SK-N-MC (cell line): ENCODE measurements around the gene U2AF1.
"Not testable (repeated sequence)": the region's sequence is repeated elsewhere in the genome, so short reads cannot be mapped to it uniquely, and the experiment has no call there.

Source experiments
- DNase-seq: peaks from one replicate; pipeline ENCODE4 v3.0.0-alpha.2; 2011; ENCODE audit warnings: low read depth, low spot score
- H3K27ac ChIP-seq: fragments of 200-600 bp; sonication (generic); 2 replicates; pipeline ENCODE4 v1.5.1; 2016; ENCODE audit warnings: mixed run types
- H3K36me3 ChIP-seq: fragments of 200-600 bp; sonication (generic); 2 replicates; pipeline ENCODE4 v1.6.1; 2017; ENCODE audit warnings: antibody characterized with exemption, low read length, mixed read lengths; ENCODE audit not compliant: insufficient read depth
- H3K4me3 ChIP-seq: fragments of 200-600 bp; sonication (generic); 2 replicates; pipeline ENCODE4 v1.5.1; 2016
- H3K9ac ChIP-seq: fragments of 200-600 bp; sonication (generic); 2 replicates; pipeline ENCODE4 v1.8.0; 2017; ENCODE audit warnings: mixed run types, mixed read lengths; ENCODE audit not compliant: insufficient read length
- H3K9me3 ChIP-seq: fragments of 200-600 bp; sonication (generic); 2 replicates; pipeline ENCODE4 v1.6.1; 2017; ENCODE audit warnings: low read depth, mild to moderate bottlenecking, antibody characterized with exemption, low read length, moderate library complexity, mixed read lengths

The U2AF1 gene

GRCh38 chr21:43102281-43102680 is 5.1 kb downstream of the U2AF1 start:
- not testable (repeated sequence) for H3K36me3 ChIP-seq, H3K9ac ChIP-seq, H3K4me3 ChIP-seq, H3K9me3 ChIP-seq, H3K27ac ChIP-seq, DNase-seq

DNA sequence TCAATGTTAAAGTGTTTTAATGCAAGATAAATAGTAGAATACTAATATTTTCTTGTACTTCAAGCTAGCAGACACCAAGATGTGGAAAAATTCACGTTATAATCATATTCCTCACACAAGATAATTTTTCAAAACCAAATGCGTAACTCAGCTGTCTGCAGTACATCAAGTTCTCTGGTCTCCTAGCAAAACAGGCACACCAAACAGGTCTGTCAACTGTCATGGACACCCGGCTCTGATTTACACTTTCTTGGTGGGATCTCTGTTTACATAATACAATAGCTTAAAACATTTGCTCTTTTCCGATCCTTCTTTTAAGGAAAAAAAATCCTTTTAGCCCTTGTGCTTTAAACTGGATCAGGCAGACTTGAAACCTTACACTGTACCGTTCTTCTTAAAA is 5.7 kb downstream of the U2AF1 start:
- H3K9ac ChIP-seq, H3K4me3 ChIP-seq, H3K27ac ChIP-seq, H3K9me3 ChIP-seq, DNase-seq, H3K36me3 ChIP-seq: not testable (repeated sequence)

- not testable (repeated sequence) for H3K9ac ChIP-seq, H3K4me3 ChIP-seq, H3K36me3 ChIP-seq, DNase-seq, H3K9me3 ChIP-seq, H3K27ac ChIP-seq
Observed at GRCh38 chr21:43101000-43101399, 6.4 kb downstream of the U2AF1 start.

- not testable (repeated sequence) for H3K9me3 ChIP-seq, H3K9ac ChIP-seq, H3K36me3 ChIP-seq, H3K27ac ChIP-seq, DNase-seq, H3K4me3 ChIP-seq
Observed at GRCh38 chr21:43091979-43092614, 15.3 kb downstream of the U2AF1 start.

- H3K27ac ChIP-seq, H3K9me3 ChIP-seq, H3K4me3 ChIP-seq, DNase-seq, H3K9ac ChIP-seq, H3K36me3 ChIP-seq: not testable (repeated sequence)
Observed at GRCh38 chr21:43090947-43091346, 16.4 kb downstream of the U2AF1 start.

DNA sequence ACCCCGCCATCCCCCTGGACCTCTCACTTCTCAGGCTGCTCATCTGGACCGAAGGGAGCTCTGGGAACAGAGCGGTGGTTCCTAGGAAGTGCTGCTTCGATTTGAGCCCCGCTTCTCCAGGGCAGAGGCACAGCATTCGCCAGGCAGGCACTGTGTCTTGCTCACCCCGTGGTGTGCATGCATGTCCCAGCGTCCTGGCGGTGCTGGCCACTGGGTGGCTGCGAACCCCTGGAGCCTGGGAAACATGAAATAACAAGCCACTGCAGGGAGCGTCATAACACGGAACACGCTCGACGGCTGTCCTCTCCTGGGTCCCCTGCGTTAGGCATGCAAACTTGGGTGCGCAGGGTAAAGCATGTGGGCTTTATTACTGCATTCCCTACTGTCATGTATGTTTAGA is 17.9 kb downstream of the U2AF1 start:
- not testable (repeated sequence) for H3K9ac ChIP-seq, H3K4me3 ChIP-seq, H3K36me3 ChIP-seq, H3K27ac ChIP-seq, DNase-seq, H3K9me3 ChIP-seq

- H3K9me3 ChIP-seq, DNase-seq, H3K4me3 ChIP-seq, H3K36me3 ChIP-seq, H3K9ac ChIP-seq, H3K27ac ChIP-seq: not testable (repeated sequence)
Observed at GRCh38 chr21:43082587-43083300, 24.6 kb downstream of the U2AF1 start.

GRCh38 chr21:43076643-43077042 is 30.7 kb downstream of the U2AF1 start:
- H3K9me3 ChIP-seq: not testable (repeated sequence)

DNA sequence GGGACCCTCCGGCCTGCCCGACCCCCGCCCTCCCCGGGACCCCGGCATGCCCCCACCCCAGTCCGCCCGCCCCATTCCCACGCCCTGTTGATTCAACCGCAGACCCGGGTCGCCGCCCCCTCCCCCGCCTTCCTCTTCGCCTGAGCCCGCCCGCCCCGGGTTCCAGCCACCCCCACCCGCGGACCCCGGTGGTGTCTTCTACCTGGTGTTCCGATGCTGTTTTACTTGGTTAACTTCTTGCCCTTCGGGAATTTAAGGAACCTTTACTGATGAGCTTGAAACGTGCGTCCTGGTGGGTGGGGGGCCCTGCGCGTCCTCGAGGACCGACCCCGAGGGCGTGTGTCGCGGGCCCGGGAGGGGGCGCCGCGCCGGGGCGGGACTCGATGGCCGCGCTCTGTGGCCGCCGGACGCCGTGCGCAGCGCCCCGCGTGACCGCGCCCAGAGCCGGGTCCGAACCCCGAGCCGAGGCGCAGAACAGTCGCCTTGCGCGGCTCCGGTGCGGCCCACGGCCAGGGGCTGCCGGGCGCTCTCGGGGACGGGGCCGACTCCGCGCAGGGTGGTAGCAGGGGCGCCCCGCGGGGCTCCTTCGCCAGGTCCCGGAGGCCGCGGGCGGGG is 31.2 kb downstream of the U2AF1 start:
- H3K36me3 ChIP-seq, H3K27ac ChIP-seq, H3K9ac ChIP-seq, DNase-seq, H3K4me3 ChIP-seq, H3K9me3 ChIP-seq: not testable (repeated sequence)

More at GRCh38 chr21:43076643-43077042, 30.7 kb downstream of the U2AF1 start:
- H3K36me3 ChIP-seq, H3K4me3 ChIP-seq, DNase-seq, H3K27ac ChIP-seq, H3K9ac ChIP-seq: not testable (repeated sequence)

GRCh38 chr21:43075170-43076022 is 32.0 kb downstream of the U2AF1 start, which contains the start of gene CBS:
TSS of gene CBS (minus strand) at chr21:43075835. CDS start at chr21:43072193, 3,642 bp downstream.
- not testable (repeated sequence) for H3K9ac ChIP-seq, H3K36me3 ChIP-seq, DNase-seq, H3K4me3 ChIP-seq, H3K9me3 ChIP-seq, H3K27ac ChIP-seq

- not testable (repeated sequence) for H3K9ac ChIP-seq, H3K9me3 ChIP-seq, H3K27ac ChIP-seq, H3K4me3 ChIP-seq, DNase-seq, H3K36me3 ChIP-seq
Observed at GRCh38 chr21:43074401-43075169, 32.8 kb downstream of the U2AF1 start.

GRCh38 chr21:43072742-43073141 is 34.6 kb downstream of the U2AF1 start:
- DNase-seq, H3K9me3 ChIP-seq, H3K27ac ChIP-seq, H3K4me3 ChIP-seq, H3K36me3 ChIP-seq, H3K9ac ChIP-seq: not testable (repeated sequence)

GRCh38 chr21:43069682-43070081 is 37.7 kb downstream of the U2AF1 start:
- not testable (repeated sequence) for H3K9me3 ChIP-seq, DNase-seq

More at GRCh38 chr21:43069682-43070081, 37.7 kb downstream of the U2AF1 start:
- not testable (repeated sequence) for H3K36me3 ChIP-seq, H3K4me3 ChIP-seq, H3K27ac ChIP-seq, H3K9ac ChIP-seq
